B cell (primary cell): ENCODE results near the gene RNF223. TPM values are rescaled to one million over a fixed set of nuclear protein-coding genes. Genes with fewer than 3 reads are reported as not detected.
A peak's percentile ranks its signal among the peaks of the same experiment; 100 is the strongest.

Experiments used
- ATAC-seq: fragments of 200-7000 bp; cut with Tn5 transposase; one replicate; pipeline ENCODE4 v1.10.0; 2021; ENCODE audit warnings: low read depth, mild to moderate bottlenecking, moderate number of reproducible peaks, moderate library complexity
- CTCF ChIA-PET: fragments of 350-600 bp; sonication (Branson Sonifier 250); formaldehyde crosslinking; loops from one replicate; lab custom pipeline; 2021; ENCODE audit warnings: antibody characterized with exemption, inconsistent platforms; lab: Charles Lee
- POLR2A ChIA-PET: fragments of 350-600 bp; sonication (Branson Sonifier 250); formaldehyde crosslinking; loops from one replicate; lab custom pipeline; 2021; ENCODE audit warnings: antibody characterized with exemption; lab: Charles Lee
- DNase-seq: peaks from one replicate; pipeline ENCODE4 v3.0.0; 2013
- H2AFZ ChIP-seq: 2 replicates; pipeline ENCODE4 v1.6.1; 2012; ENCODE audit warnings: mild to moderate bottlenecking, low read depth, low read length; ENCODE audit not compliant: insufficient read depth, poor library complexity, severe bottlenecking
- H3K27ac ChIP-seq, 2 donors: 1 replicate in 1 of 2; 2 replicates in 1 of 2; pipeline ENCODE4 v1.5.1; 2012 to 2013; ENCODE audit warnings: low read length in 2 of 2, mild to moderate bottlenecking in 2 of 2, moderate library complexity in 1 of 2
- H3K27me3 ChIP-seq, 4 experiments: fragments of 200-600 bp in 1 of 4; sonication (generic) in 1 of 4; replicated peaks in 1 of 4; 1 replicate in 2 of 4; 2 replicates in 2 of 4; pipeline versions ENCODE4 v1.6.1 to v1.7.0; 2013 to 2016; ENCODE audit warnings: low read length in 3 of 4, mild to moderate bottlenecking in 2 of 4, mixed read lengths in 1 of 4, moderate library complexity in 1 of 4; ENCODE audit not compliant: insufficient read depth in 4 of 4, control insufficient read depth in 3 of 4; ENCODE audit errors: control extremely low read depth in 1 of 4
- H3K36me3 ChIP-seq, 2 experiments: replicated peaks in 1 of 2; 1 replicate in 1 of 2; 2 replicates in 1 of 2; pipeline versions ENCODE4 v1.6.1 to v1.7.1; 2013; ENCODE audit warnings: low read length in 1 of 2; ENCODE audit not compliant: insufficient read depth in 2 of 2, control insufficient read depth in 1 of 2; ENCODE audit errors: control extremely low read depth in 1 of 2, extremely low read depth in 1 of 2
- H3K4me1 ChIP-seq, 2 donors: fragments of 200-600 bp in 1 of 2; sonication (generic) in 1 of 2; 1 replicate in 1 of 2; 2 replicates in 1 of 2; pipeline versions ENCODE4 v1.5.1 to v1.6.1; 2013 to 2017; ENCODE audit warnings: low read length in 2 of 2; ENCODE audit not compliant: control insufficient read depth in 2 of 2, insufficient read depth in 2 of 2
- H3K4me2 ChIP-seq: replicated peaks from 2 replicates; pipeline ENCODE3; 2012; ENCODE audit warnings: mild to moderate bottlenecking, low read depth, low read length; ENCODE audit not compliant: poor library complexity, severe bottlenecking
- H3K4me3 ChIP-seq, 5 experiments: fragments of 200-600 bp in 1 of 5; sonication (generic) in 1 of 5; 1 replicate in 3 of 5; 2 replicates in 2 of 5; pipeline versions ENCODE4 v1.5.1 to v1.7.0; 2011 to 2016; ENCODE audit warnings: low read length in 4 of 5, mild to moderate bottlenecking in 4 of 5, low read depth in 2 of 5, control low read depth in 1 of 5, moderate library complexity in 1 of 5; ENCODE audit not compliant: insufficient read depth in 1 of 5; ENCODE audit errors: control extremely low read depth in 1 of 5, extremely low read depth in 1 of 5
- H3K79me2 ChIP-seq: fragments of 200-600 bp; sonication (generic); one replicate; pipeline ENCODE4 v1.6.0; 2016; ENCODE audit warnings: low read length; ENCODE audit not compliant: control insufficient read depth, insufficient read depth
- H3K9ac ChIP-seq: fragments of 200-600 bp; sonication (generic); 2 replicates; pipeline ENCODE4 v1.6.1; 2017; ENCODE audit warnings: mild to moderate bottlenecking, low read length, moderate library complexity
- H3K9me3 ChIP-seq, 3 donors: one replicate each; pipeline versions ENCODE4 v1.6.1 to v1.7.1; 2013; ENCODE audit warnings: low read length in 2 of 3; ENCODE audit not compliant: control insufficient read depth in 2 of 3, insufficient read depth in 1 of 3; ENCODE audit errors: control extremely low read depth in 1 of 3
- H4K20me1 ChIP-seq: 2 replicates; pipeline ENCODE4 v1.6.0; 2012; ENCODE audit warnings: mild to moderate bottlenecking, low read length; ENCODE audit not compliant: insufficient read depth, control insufficient read depth, poor library complexity, severe bottlenecking
- H3K27ac Mint-ChIP-seq: one replicate; pipeline ENCODE4 v1.8.0; 2021; ENCODE audit warnings: mixed read lengths
- H3K27me3 Mint-ChIP-seq: one replicate; pipeline ENCODE4 v1.8.0; 2021; ENCODE audit warnings: mixed read lengths
- H3K4me1 Mint-ChIP-seq: one replicate; pipeline ENCODE4 v1.8.0; 2021; ENCODE audit warnings: mixed read lengths
- H3K4me3 Mint-ChIP-seq: one replicate; pipeline ENCODE4 v1.8.0; 2021; ENCODE audit warnings: mixed read lengths
- H3K9me3 Mint-ChIP-seq: one replicate; pipeline ENCODE4 v1.8.0; 2022; ENCODE audit warnings: mixed read lengths; ENCODE audit not compliant: insufficient read depth
- EZH2 ChIP-seq: IDR thresholded peaks from 2 replicates; pipeline ENCODE4 v1.6.1; 2012; ENCODE audit warnings: borderline replicate concordance, low read depth, mild to moderate bottlenecking, moderate library complexity, low read length; ENCODE audit not compliant: insufficient read depth, poor library complexity, severe bottlenecking
- WGBS: methylation state at CpG from one replicate; pipeline ENCODE4 v1.1.5; 2013; ENCODE audit warnings: missing lambda C conversion rate; ENCODE audit not compliant: insufficient coverage; 5-methylcytosine and 5-hydroxymethylcytosine counted together
- intact Hi-C: fragments of 100-400 bp; cut with micrococcal nuclease; formaldehyde crosslinking; loops from one replicate; pipeline ENCODE4 v1.10.0; 2022
- polyA plus RNA-seq: library from polyadenylated mRNA; depleted of rRNA; stranded (reverse); fragments of >200 nt; gene quantifications from 2 replicates; pipeline ENCODE4 v1.2.3, GENCODE V29; 2012
- total RNA-seq, 2 donors: library from RNA; stranded (reverse); fragments of 120-200 nt in 1 of 2; gene quantifications; 1 replicate in 1 of 2; 2 replicates in 1 of 2; pipeline versions ENCODE4 v1.2.3 to v1.2.4, GENCODE V29; 2013 to 2022
- TF ChIP-seq, protein P1 (sequence below): fragments of 200-600 bp; IDR thresholded peaks from one replicate; pipeline ENCODE4 v1.8.0; 2022; ENCODE audit warnings: antibody characterized with exemption, mild to moderate bottlenecking

The RNF223 gene
- total and polyA plus RNA-seq, 2 donors (not counting 1 experiment from before 2014, with no cell fraction given) = not detected

DNA sequence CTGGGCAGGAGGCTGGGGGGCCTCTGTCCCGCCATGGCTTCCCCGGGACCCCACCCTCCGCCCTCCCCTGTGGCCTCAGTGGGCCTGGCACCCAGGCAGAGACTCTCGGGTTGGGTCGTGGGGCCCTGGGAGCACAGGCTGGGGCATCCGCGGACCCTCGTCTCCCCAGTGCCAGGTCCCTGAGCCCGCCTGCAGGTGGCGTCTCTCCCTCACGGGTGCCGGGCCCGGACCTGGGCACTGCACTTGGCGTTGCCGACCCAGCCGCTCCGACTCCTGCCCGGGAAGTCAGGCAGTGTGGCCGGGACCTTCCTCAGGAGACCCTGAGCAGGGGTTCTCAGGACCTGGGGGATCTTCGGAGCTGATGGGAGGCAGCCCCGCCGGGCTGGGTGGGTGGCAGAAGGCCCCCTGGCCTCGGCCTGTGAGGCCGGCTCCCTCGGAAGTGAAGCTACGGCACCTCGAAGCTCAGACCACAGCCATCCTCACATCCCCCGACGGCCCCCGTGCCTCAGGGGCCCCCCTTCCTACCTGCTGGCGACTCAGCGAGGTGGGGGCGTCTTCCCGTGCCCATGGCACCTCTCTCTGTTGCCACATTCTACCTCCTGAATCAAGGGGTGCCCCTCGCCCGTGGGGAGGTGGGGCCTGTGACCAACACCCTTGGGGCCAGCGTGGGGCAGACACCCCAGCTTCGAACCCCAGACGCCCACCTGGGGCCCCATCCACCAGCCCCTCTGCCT lies 48.1 kb upstream of the RNF223 start:
- Mint-ChIP-seq H3K27ac (no peak overlapping the region), H3K9me3 (no peaks in the 10 kb centered on the region), H3K4me1 (peaks cover 19% of the 10 kb centered on the region), H3K4me3 (peak overlapping the region; percentile 47), H3K27me3 (peaks cover 9% of the 10 kb centered on the region)
- H3K9ac ChIP-seq = peak overlapping the region; percentile 50
- H4K20me1 ChIP-seq = no peaks in the 10 kb centered on the region
- peak overlapping the region; percentile 29 to 37 for H3K27ac ChIP-seq
- peak overlapping the region; percentile 90 for H2AFZ ChIP-seq
- TF ChIP-seq EZH2 = no peak
- TF ChIP-seq, protein P1, sequence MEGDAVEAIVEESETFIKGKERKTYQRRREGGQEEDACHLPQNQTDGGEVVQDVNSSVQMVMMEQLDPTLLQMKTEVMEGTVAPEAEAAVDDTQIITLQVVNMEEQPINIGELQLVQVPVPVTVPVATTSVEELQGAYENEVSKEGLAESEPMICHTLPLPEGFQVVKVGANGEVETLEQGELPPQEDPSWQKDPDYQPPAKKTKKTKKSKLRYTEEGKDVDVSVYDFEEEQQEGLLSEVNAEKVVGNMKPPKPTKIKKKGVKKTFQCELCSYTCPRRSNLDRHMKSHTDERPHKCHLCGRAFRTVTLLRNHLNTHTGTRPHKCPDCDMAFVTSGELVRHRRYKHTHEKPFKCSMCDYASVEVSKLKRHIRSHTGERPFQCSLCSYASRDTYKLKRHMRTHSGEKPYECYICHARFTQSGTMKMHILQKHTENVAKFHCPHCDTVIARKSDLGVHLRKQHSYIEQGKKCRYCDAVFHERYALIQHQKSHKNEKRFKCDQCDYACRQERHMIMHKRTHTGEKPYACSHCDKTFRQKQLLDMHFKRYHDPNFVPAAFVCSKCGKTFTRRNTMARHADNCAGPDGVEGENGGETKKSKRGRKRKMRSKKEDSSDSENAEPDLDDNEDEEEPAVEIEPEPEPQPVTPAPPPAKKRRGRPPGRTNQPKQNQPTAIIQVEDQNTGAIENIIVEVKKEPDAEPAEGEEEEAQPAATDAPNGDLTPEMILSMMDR = peak; percentile 96
- peak overlapping the region; percentile 84 for H3K4me2 ChIP-seq
- WGBS = 14% methylated on average over 32 of the region's 39 CpGs
- H3K27me3 ChIP-seq = peaks cover 0 to 30% (median 3%) of the 10 kb centered on the region in 4 experiments
- ChIA-PET POLR2A (interaction anchor here (0.7 to 2.5 kb wide), 12 partner anchors 15 to 169 kb away, joined by 3 to 27 read pairs (median 5); partner anchors contain the start of gene UBE2J2), CTCF (interaction anchor here (0.8 to 4.9 kb wide), 42 partner anchors 8 to 382 kb away, joined by 3 to 151 read pairs (median 5); partner anchors contain the start of genes TNFRSF18, TTLL10 and UBE2J2)
- no peaks in the 10 kb centered on the region for H3K79me2 ChIP-seq
- peaks cover 29 to 31% of the 10 kb centered on the region in 2 donors for H3K4me1 ChIP-seq
- DNase-seq (peak; percentile 90), ATAC-seq (peak; percentile 97)
- intact Hi-C loops = loop anchor here (1.0 to 5.0 kb wide), 5 partner anchors 14 to 171 kb away; partner anchors contain the start of gene TTLL10
- H3K9me3 ChIP-seq = peaks cover 0 to 17% (median 0%) of the 10 kb centered on the region in 3 donors
- peak overlapping the region in 4 of 5 experiments; percentile 28 to 52 (median 44) for H3K4me3 ChIP-seq
- H3K36me3 ChIP-seq = no peaks in the 10 kb centered on the region
